HG03103 (cell line): ENCODE data around the gene PTPRN2.

Source experiments
- ATAC-seq: cut with Tn5 transposase; IDR thresholded peaks from one replicate; pipeline ENCODE4 v1.9.1; 2021; ENCODE audit warnings: low read depth; ENCODE audit not compliant: unreplicated experiment

The PTPRN2 gene

GRCh38 chr7:157656195-157656769, 931.3 kb downstream of the PTPRN2 start:
- no peak for ATAC-seq

- ATAC-seq, result no peak
These were observed 933.3 kb downstream of the PTPRN2 start for GRCh38 chr7:157654350-157654749.

- no peak for ATAC-seq
These were observed 933.8 kb downstream of the PTPRN2 start for GRCh38 chr7:157653827-157654207.

- no peak for ATAC-seq
These were observed 934.4 kb downstream of the PTPRN2 start for GRCh38 chr7:157652954-157653826.

- no peak for ATAC-seq
These were observed 935.3 kb downstream of the PTPRN2 start for GRCh38 chr7:157652161-157652953.

- ATAC-seq, result no peak
These were observed 936.1 kb downstream of the PTPRN2 start for GRCh38 chr7:157651366-157652160.

- no peak for ATAC-seq
These were observed 936.8 kb downstream of the PTPRN2 start for GRCh38 chr7:157650801-157651200.

GRCh38 chr7:157650131-157650631, 937.4 kb downstream of the PTPRN2 start:
- ATAC-seq, result no peak

- no peak for ATAC-seq
These were observed 941.1 kb downstream of the PTPRN2 start for GRCh38 chr7:157646551-157646950.

GRCh38 chr7:157645539-157645938, 942.1 kb downstream of the PTPRN2 start:
- ATAC-seq, result no peak

- no peak for ATAC-seq
These were observed 942.7 kb downstream of the PTPRN2 start for GRCh38 chr7:157644946-157645345.

- no peak for ATAC-seq
These were observed 944.1 kb downstream of the PTPRN2 start for GRCh38 chr7:157643525-157643970.

- no peak for ATAC-seq
These were observed 945.8 kb downstream of the PTPRN2 start for GRCh38 chr7:157641866-157642265.

- no peak for ATAC-seq
These were observed 947.5 kb downstream of the PTPRN2 start for GRCh38 chr7:157640144-157640543.

- ATAC-seq, result no peak
These were observed 949.1 kb downstream of the PTPRN2 start for GRCh38 chr7:157638563-157638962.

GRCh38 chr7:157637216-157637949, 950.2 kb downstream of the PTPRN2 start:
- ATAC-seq, result no peak

- no peak for ATAC-seq
These were observed 952.0 kb downstream of the PTPRN2 start for GRCh38 chr7:157635669-157636068.

GRCh38 chr7:157635148-157635500, 952.5 kb downstream of the PTPRN2 start:
- ATAC-seq, result no peak

GRCh38 chr7:157634401-157635147, 953.0 kb downstream of the PTPRN2 start:
- no peak for ATAC-seq
